ENCODE data around the gene IGF1R. TPM values are rescaled to one million over a fixed set of nuclear protein-coding genes. Genes with fewer than 3 reads are reported as not detected.

Gene IGF1R
- polyA plus RNA-seq, 4 donors = 44.8 to 49.1 (median 45.7) TPM

GRCh38 chr15:98870788-98871187, 222.4 kb downstream of the IGF1R start:
- no peak for DNase-seq (ENCODE audit: low read depth in 4 of 4, low spot score in 3 of 4)

DNA sequence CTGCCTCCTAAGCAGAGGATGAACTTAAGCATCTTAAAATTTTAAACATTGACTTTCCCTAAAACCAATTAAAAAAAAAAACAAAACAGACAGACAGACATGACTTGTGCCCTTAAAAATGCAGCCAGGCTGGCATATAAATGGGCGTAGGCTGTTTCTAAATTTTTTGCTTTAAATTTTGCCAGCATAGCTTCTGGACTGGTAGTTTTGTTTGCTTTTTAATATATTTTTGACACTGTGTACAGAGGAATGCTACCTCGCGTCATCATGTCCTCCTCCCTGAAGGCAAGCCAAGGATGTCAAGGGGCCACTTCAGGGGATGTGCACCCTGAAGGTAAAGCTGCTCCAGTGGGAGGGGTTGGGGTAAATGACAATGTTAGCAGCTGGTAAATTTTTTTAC, 224.4 kb downstream of the IGF1R start:
- DNase-seq (ENCODE audit: low read depth in 4 of 4, low spot score in 3 of 4) = no peak

- DNase-seq (ENCODE audit: low read depth in 4 of 4, low spot score in 3 of 4) = no peak
These were observed 225.3 kb downstream of the IGF1R start for GRCh38 chr15:98873441-98874218.

DNA sequence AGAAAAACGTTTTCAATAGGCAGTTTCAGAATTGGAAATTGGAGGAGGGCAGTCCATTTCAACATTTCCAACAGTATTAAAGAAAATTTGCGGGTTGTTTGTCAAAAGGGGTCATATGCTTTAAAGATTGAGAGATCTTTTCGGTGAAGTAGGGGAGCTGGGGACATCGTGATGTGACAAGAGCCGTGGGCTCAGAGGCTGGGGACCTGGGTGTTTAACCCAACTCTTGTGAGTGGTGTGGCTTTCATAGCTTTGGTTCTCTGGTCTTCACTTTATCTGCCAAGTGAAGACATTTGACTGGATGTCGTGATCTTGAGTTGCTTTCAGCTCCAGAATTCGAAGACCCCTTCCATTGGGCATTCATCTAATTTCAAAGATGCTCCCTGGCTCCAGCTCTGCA, 226.0 kb downstream of the IGF1R start:
- no peak for DNase-seq (ENCODE audit: low read depth in 4 of 4, low spot score in 3 of 4)

- no peak for DNase-seq (ENCODE audit: low read depth in 4 of 4, low spot score in 3 of 4)
These were observed 226.4 kb downstream of the IGF1R start for GRCh38 chr15:98874773-98875172.

DNA sequence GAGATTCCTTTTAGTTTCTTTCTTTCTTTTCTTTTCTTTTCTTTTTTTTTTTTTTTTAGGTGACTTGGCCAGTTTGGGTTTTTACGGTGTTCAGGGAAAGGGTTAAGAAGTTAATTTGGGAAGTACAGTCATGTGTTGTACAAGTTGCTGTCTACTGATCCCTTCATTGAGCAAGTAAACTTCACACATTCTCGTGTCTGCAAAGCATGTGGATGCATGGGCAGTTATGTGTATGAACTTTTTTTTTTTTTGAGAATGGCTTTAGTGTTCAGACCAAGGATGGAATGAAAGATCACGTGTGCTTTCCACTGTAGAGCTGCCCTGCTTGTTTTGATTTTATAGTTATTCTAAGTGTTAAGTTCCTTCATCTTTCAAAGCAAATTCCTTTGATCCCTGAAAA, 227.0 kb downstream of the IGF1R start:
- no peak for DNase-seq (ENCODE audit: low read depth in 4 of 4, low spot score in 3 of 4)

GRCh38 chr15:98876451-98877369, 228.4 kb downstream of the IGF1R start:
- no peak for DNase-seq (ENCODE audit: low read depth in 4 of 4, low spot score in 3 of 4)

GRCh38 chr15:98878172-98878571, 229.8 kb downstream of the IGF1R start:
- DNase-seq (ENCODE audit: low read depth in 4 of 4, low spot score in 3 of 4) = no peak

- DNase-seq (ENCODE audit: low read depth in 4 of 4, low spot score in 3 of 4) = no peak
These were observed 230.5 kb downstream of the IGF1R start for GRCh38 chr15:98878862-98879261.

- no peak for DNase-seq (ENCODE audit: low read depth in 4 of 4, low spot score in 3 of 4)
These were observed 233.5 kb downstream of the IGF1R start for GRCh38 chr15:98881526-98882520.

- DNase-seq (ENCODE audit: low read depth in 4 of 4, low spot score in 3 of 4) = no peak
These were observed 235.1 kb downstream of the IGF1R start for GRCh38 chr15:98883478-98883877.

DNA sequence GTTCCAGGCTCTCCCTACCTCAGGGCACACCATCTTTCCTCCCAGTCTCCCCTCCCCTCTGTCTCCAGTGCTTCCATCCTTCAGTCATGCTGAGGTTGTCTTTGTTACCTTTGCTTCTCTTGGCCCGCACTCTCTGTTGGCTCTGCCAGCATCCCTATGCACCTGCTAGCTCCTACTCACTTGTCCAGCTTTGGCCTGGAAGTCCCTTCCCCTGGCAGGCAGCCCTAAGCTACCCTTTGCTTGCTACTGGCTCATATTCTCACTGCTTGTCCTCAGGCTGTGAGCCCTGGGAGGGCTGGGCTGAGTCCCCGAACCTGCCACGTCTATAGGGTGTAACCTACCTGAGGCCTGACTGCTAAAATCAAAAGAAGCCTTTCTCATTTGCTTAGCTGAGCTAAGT, 236.6 kb downstream of the IGF1R start:
- no peak for DNase-seq (ENCODE audit: low read depth in 4 of 4, low spot score in 3 of 4)

DNA sequence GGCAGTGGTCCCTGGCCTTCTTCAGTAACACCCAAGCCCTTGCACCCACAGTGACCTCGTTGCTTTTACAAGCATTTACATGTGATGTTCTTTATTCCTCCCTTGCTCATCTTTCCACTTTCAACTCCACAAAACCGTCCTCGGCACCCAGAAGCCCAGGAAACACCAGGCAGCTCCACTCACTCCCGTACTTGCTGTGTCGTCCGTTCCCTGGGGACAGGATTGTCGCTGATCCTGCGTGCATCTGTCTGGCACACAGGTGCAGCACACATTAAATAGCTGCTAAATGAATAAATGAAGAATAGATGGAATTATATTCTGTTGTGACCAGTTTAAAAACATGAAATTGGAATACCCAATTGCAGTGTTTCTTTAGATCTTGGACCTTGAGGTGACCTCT, 239.6 kb downstream of the IGF1R start:
- DNase-seq (ENCODE audit: low read depth in 4 of 4, low spot score in 3 of 4) = no peak

GRCh38 chr15:98888820-98889479, 240.6 kb downstream of the IGF1R start:
- DNase-seq (ENCODE audit: low read depth in 4 of 4, low spot score in 3 of 4) = no peak

GRCh38 chr15:98889930-98890695, 241.8 kb downstream of the IGF1R start:
- no peak for DNase-seq (ENCODE audit: low read depth in 4 of 4, low spot score in 3 of 4)

DNA sequence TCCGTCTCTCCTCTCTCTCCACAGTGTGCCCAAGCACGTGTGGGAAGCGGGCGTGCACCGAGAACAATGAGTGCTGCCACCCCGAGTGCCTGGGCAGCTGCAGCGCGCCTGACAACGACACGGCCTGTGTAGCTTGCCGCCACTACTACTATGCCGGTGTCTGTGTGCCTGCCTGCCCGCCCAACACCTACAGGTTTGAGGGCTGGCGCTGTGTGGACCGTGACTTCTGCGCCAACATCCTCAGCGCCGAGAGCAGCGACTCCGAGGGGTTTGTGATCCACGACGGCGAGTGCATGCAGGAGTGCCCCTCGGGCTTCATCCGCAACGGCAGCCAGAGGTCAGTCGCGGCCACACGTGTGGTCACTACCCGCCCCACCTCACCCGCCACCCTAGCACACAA, 243.0 kb downstream of the IGF1R start:
- no peak for DNase-seq (ENCODE audit: low read depth in 4 of 4, low spot score in 3 of 4)

DNA sequence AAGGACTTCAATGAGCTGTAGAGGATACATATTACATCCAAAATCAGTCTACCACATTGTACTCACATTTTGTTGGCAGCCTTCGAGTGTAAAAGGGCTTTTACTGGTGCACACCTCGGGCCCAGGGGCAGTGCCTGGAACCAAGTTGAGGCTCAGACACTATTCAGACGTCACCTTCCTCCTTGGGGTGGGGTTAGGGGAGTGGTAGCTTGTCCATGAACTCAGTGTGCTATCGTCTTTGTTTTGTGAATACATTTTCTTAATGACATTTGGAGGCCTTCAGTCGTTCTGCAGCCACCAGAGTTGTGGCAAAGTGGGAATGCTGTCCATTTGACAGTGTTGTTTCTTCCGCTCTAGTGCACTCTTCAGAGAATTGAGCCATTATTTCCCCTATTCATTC, 245.1 kb downstream of the IGF1R start:
- DNase-seq (ENCODE audit: low read depth in 4 of 4, low spot score in 3 of 4) = no peak

DNA sequence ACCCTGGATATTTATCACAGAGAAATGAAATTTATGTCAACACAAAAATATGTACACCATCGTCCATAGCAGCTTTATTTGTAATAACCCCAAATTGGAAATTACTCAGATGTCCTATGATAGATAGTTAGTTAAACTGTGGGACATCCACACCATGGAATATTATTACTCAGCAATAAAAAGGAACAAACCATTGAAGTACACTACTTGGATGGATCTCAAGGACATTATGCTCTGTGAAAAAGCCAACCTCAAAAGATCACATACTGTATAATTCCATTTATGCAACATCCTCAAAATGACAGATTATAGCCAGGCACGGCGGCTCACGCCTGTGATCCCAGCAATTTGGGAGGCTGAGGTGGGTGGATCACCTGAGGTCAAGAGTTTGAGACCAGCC, 246.0 kb downstream of the IGF1R start:
- DNase-seq (ENCODE audit: low read depth in 4 of 4, low spot score in 3 of 4) = no peak

GRCh38 chr15:98896002-98896721, 247.8 kb downstream of the IGF1R start:
- no peak for DNase-seq (ENCODE audit: low read depth in 4 of 4, low spot score in 3 of 4)
